Upper lobe of right lung (tissue), 1 donor: ENCODE results near the gene MDP1. TPM values are rescaled to one million over a fixed set of nuclear protein-coding genes. Genes with fewer than 3 reads are reported as not detected.

ENCODE experiments used
- ATAC-seq: fragments of 200-7000 bp; cut with Tn5 transposase; one replicate; pipeline ENCODE4 v1.9.1; 2020; ENCODE audit warnings: mild to moderate bottlenecking, moderate library complexity
- DNase-seq: peaks from one replicate; pipeline ENCODE4 v3.0.0-alpha.2; 2020
- H3K27ac ChIP-seq: fragments of 200-600 bp; one replicate; pipeline ENCODE4 v1.8.0; 2022
- H3K27me3 ChIP-seq: fragments of 200-600 bp; one replicate; pipeline ENCODE4 v1.8.0; 2022; ENCODE audit warnings: mild to moderate bottlenecking
- H3K36me3 ChIP-seq: fragments of 200-600 bp; one replicate; pipeline ENCODE4 v1.8.0; 2022
- H3K4me1 ChIP-seq: fragments of 200-600 bp; one replicate; pipeline ENCODE4 v1.8.0; 2022
- H3K4me3 ChIP-seq: fragments of 200-600 bp; one replicate; pipeline ENCODE4 v1.8.0; 2022; ENCODE audit warnings: mild to moderate bottlenecking
- H3K9me3 ChIP-seq: fragments of 200-600 bp; one replicate; pipeline ENCODE4 v1.8.0; 2022
- CTCF ChIP-seq: fragments of 200-600 bp; IDR thresholded peaks from one replicate; pipeline ENCODE4 v1.8.0; 2022; ENCODE audit warnings: antibody characterized with exemption
- intact Hi-C: fragments of 100-400 bp; cut with DNase I; formaldehyde crosslinking; loops from one replicate; pipeline ENCODE4 v1.11.0; 2022
- total RNA-seq: library from RNA; stranded (reverse); fragmentation: NEBNext Ultra II Directional; extraction: Animal tissue kit (Norgen Biotek cat#: 25700); gene quantifications from one replicate; pipeline ENCODE4 v1.2.1, GENCODE V29; 2021
- donor health status: DM: no; HTN: yes; CAD: no; lungs with severe emphysema.

MDP1 gene
- total RNA-seq, 1 donor from 2014 or later = 17.8 TPM

GRCh38 chr14:24188251-24189058 lies 27.4 kb downstream of the MDP1 start, which contains the start of gene IPO4:
Gene IPO4 (minus strand): TSS chr14:24188816. CDS start chr14:24188787, 29 bp downstream.
- peaks cover 17% of the 10 kb centered on the region for H3K4me1 ChIP-seq
- no peaks in the 10 kb centered on the region for H3K27me3 ChIP-seq
- TF ChIP-seq CTCF = no peak
- peaks cover 54% of the 10 kb centered on the region for H3K36me3 ChIP-seq
- ATAC-seq (peak; percentile 96), DNase-seq (peak; percentile 96)
- intact Hi-C loops = no loop called here
- H3K27ac ChIP-seq = peak within 1 kb of the TSS; percentile 81
- H3K4me3 ChIP-seq = peak within 1 kb of the TSS; percentile 81
- H3K9me3 ChIP-seq = no peaks in the 10 kb centered on the region

- TF ChIP-seq CTCF = no peak
- peak; percentile 40 for DNase-seq
- Histone ChIP-seq H3K4me1 (peaks cover 17% of the 10 kb centered on the region), H3K9me3 (no peaks in the 10 kb centered on the region), H3K27ac (no peak overlapping the region), H3K36me3 (peaks cover 57% of the 10 kb centered on the region), H3K4me3 (peak overlapping the region; percentile 81), H3K27me3 (no peaks in the 10 kb centered on the region)
- intact Hi-C loops = no loop called here
- no peak for ATAC-seq
Observed at GRCh38 chr14:24187539-24187915, 28.3 kb downstream of the MDP1 start.

GRCh38 chr14:24186831-24187538 lies 28.9 kb downstream of the MDP1 start:
- Histone ChIP-seq H3K9me3 (no peaks in the 10 kb centered on the region), H3K4me1 (peaks cover 17% of the 10 kb centered on the region), H3K4me3 (no peak overlapping the region), H3K36me3 (peaks cover 57% of the 10 kb centered on the region), H3K27me3 (no peaks in the 10 kb centered on the region), H3K27ac (no peak overlapping the region)
- ATAC-seq (no peak), DNase-seq (peak; percentile 33)
- TF ChIP-seq CTCF = no peak
- intact Hi-C loops = no loop called here

- H3K27ac ChIP-seq = no peak overlapping the region
- no peaks in the 10 kb centered on the region for H3K9me3 ChIP-seq
- intact Hi-C loops = no loop called here
- TF ChIP-seq CTCF = no peak
- DNase-seq (no peak), ATAC-seq (no peak)
- peaks cover 59% of the 10 kb centered on the region for H3K36me3 ChIP-seq
- H3K27me3 ChIP-seq = no peaks in the 10 kb centered on the region
- H3K4me3 ChIP-seq = no peak overlapping the region
- peaks cover 17% of the 10 kb centered on the region for H3K4me1 ChIP-seq
Observed at GRCh38 chr14:24185741-24186140, 30.1 kb downstream of the MDP1 start.

GRCh38 chr14:24185026-24185425 lies 30.8 kb downstream of the MDP1 start:
- intact Hi-C loops = no loop called here
- DNase-seq = no peak
- ATAC-seq = no peak
- Histone ChIP-seq H3K4me1 (peaks cover 17% of the 10 kb centered on the region), H3K36me3 (peaks cover 66% of the 10 kb centered on the region), H3K27ac (no peak overlapping the region), H3K4me3 (no peak overlapping the region), H3K27me3 (no peaks in the 10 kb centered on the region), H3K9me3 (no peaks in the 10 kb centered on the region)
- TF ChIP-seq CTCF = no peak
